AG04449 (cell line): ENCODE measurements around the gene LRRFIP1.

ENCODE experiments used
- CTCF ChIA-PET: fragments of 350-600 bp; formaldehyde crosslinking; extraction: SDS; loops from one replicate; lab custom pipeline; 2021; ENCODE audit warnings: antibody characterized with exemption; lab: Yijun Ruan, JAX
- POLR2A ChIA-PET: fragments of 400-600, 350-600 bp; formaldehyde crosslinking; extraction: SDS; loops from one replicate; lab custom pipeline; 2020; ENCODE audit warnings: antibody characterized with exemption, inconsistent platforms; lab: Yijun Ruan, JAX
- DNase-seq: peaks from one replicate; pipeline ENCODE4 v3.0.0-alpha.2; 2010; ENCODE audit warnings: low read depth, low spot score
- H3K4me3 ChIP-seq: 2 replicates; pipeline ENCODE4 v1.5.1; 2011; ENCODE audit warnings: low read depth, mild to moderate bottlenecking, control low read depth, low read length
- TF ChIP-seq, protein P1 (sequence below): IDR thresholded peaks from one replicate; pipeline ENCODE4 v1.5.1; 2011; ENCODE audit warnings: mild to moderate bottlenecking, moderate library complexity, low read length, control low read depth, inconsistent platforms; ENCODE audit not compliant: insufficient read depth; ENCODE audit errors: missing control alignments

Gene LRRFIP1

DNA sequence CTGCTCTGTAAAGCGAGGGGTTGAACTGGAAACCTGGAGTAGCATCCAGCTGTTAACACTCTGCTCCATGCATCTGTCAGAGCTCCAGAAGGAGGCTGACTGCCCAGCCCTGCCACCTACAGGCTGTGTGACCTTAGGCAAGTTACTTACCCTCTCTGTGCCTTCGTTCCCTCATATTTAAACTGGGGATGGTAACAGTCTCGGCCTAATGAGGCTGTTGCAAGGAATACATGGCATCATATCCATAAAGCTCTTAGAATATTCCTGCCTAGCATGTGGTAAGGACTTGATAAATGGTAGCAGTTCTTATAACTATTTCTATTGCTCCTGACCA is 80.6 kb downstream of the LRRFIP1 start:
- ChIA-PET POLR2A (no interaction called here), CTCF (interaction anchor here (0.6 to 1.2 kb wide), 4 partner anchors 11 to 195 kb away, joined by 3 read pairs; no protein-coding TSS in a partner anchor)
- DNase-seq = no peak
- no peak overlapping the region for H3K4me3 ChIP-seq
- TF ChIP-seq, protein P1, sequence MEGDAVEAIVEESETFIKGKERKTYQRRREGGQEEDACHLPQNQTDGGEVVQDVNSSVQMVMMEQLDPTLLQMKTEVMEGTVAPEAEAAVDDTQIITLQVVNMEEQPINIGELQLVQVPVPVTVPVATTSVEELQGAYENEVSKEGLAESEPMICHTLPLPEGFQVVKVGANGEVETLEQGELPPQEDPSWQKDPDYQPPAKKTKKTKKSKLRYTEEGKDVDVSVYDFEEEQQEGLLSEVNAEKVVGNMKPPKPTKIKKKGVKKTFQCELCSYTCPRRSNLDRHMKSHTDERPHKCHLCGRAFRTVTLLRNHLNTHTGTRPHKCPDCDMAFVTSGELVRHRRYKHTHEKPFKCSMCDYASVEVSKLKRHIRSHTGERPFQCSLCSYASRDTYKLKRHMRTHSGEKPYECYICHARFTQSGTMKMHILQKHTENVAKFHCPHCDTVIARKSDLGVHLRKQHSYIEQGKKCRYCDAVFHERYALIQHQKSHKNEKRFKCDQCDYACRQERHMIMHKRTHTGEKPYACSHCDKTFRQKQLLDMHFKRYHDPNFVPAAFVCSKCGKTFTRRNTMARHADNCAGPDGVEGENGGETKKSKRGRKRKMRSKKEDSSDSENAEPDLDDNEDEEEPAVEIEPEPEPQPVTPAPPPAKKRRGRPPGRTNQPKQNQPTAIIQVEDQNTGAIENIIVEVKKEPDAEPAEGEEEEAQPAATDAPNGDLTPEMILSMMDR = no peak

DNA sequence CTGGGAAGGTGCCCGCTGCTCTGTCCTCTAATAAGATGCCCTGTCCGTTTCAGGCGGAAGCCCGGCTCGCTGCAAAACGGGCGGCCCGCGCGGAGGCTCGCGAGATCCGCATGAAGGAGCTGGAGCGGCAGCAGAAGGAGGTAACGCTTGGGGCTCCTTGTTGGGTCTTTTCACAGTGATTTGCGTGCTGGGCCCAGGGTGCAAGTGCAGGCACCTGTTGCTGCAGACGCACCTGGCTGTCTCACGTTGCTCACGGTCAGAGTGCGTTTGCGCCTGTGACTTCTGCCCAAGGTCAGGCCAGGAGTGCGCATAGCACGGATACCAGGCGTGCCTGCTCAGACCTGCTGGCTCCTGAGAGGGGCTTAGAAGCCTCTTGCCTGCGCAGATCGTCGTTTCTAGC is 81.1 kb downstream of the LRRFIP1 start:
- TF ChIP-seq, protein P1 = no peak
- POLR2A ChIA-PET = no interaction called here
- DNase-seq = no peak
- CTCF ChIA-PET = interaction anchor here (1.0 to 1.2 kb wide), 4 partner anchors 11 to 196 kb away, joined by 3 read pairs; no protein-coding TSS in a partner anchor
- H3K4me3 ChIP-seq = no peak overlapping the region

DNA sequence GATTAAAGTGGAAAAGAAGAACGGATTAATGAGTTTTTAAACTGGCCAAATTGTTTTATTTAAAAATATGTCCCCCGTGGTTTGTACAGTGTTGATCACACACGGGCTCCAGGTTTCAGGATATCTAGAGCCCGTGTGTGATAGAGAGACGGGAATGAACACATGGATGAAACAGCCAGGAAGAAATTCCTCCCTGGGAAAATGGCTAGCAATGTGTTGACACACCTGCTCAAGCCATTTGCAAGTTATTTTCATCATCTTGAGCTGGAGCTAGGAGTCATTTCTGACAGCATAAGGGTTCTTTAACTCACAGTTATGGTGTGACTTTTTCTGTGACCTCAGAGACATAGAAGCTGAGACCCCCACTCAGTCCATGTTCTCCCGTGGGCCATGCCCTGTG is 81.6 kb downstream of the LRRFIP1 start:
- CTCF ChIA-PET = interaction anchor here (0.9 to 1.2 kb wide), 4 partner anchors 12 to 196 kb away, joined by 3 to 4 read pairs (median 3); no protein-coding TSS in a partner anchor
- TF ChIP-seq, protein P1 = no peak

DNA sequence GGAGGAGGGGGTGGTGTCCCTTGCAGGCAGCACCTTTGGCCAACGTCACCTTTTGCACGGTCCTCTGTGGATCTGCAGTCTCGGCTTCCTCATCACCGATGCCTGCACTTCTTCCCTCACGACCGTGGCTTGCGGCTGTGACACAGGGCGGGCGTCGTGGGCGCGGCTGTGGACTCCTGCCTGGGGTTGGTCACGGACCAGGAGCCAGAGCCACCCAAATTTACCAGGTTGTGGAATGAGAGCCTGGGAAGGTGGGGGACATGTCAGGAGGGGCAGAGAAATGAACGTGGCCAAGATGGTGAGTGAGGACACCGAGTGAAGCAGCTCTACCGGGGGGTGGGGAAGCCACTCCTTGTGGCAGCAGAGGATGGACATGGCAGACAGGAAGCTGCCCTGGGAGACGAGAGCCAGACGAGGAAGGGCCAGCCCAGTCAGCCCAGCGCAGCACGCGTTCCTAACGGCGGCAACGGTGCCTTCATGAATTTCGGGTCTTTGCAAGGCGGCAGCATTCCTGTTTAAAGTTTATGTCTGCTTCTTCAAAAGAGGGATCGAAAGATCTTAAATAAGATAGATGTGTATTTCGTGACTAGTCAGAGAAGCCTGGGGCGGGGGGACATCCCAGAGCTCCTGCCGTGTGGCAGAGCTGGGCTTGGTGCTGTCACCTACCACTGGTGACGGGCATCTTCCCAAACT is 84.2 kb downstream of the LRRFIP1 start:
- POLR2A ChIA-PET = no interaction called here

More for the DNA sequence above, 81.6 kb downstream of the LRRFIP1 start:
- H3K4me3 ChIP-seq = no peak overlapping the region
- POLR2A ChIA-PET = no interaction called here
- no peak for DNase-seq

DNA sequence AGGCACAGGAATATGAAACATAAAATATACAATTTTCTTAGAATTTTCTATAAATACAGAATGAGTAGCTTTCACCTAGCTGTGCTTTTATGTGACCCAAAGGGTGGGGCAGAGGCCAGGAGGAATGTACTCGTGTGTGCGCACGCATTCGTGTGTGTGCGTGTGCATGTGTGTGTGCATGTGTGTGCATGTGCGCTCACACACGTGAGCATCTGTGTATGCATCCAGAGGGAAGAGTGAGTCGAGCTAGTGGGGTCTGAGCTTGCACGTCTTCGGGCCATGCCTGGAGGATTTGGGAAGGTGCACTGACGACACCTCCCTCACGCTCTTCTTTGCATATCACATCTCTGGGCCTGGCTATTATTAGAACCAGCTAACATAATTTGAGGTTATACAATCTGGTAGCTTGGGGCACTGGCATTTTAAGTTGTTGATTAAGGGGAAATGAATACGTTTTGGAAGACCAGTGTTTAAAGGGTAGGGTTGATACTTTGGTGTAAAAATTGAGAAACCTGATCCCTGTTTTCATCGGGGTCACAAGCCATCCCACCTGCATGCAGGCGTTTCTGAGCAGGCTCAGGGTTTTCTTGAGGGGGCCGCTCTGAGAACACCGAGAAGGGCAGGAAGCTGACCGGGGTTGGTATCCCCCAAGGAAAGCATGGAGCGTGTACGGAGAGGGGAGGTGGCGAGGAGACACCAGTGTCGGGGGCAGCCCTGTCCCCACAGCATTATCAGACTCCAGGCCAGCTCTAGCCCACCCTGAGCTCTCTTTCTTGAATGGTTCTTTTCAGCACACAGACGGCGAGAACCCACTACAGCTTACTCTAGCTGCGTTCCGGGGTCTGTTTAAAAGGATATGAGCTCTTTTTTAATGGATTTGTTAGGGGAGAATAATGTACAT is 85.3 kb downstream of the LRRFIP1 start:
- ChIA-PET POLR2A (interaction anchor here (0.9 kb wide), 1 partner anchor 10 kb away, joined by 3 read pairs; no protein-coding TSS in a partner anchor), CTCF (interaction anchor here (0.8 to 1.7 kb wide), 4 partner anchors 10 to 200 kb away, joined by 3 to 6 read pairs (median 4); no protein-coding TSS in a partner anchor)
- no peak for DNase-seq
- TF ChIP-seq, protein P1 = no peak
- H3K4me3 ChIP-seq = no peak overlapping the region

More for the DNA sequence above, 84.2 kb downstream of the LRRFIP1 start:
- no peak overlapping the region for H3K4me3 ChIP-seq
- TF ChIP-seq, protein P1 = no peak
- CTCF ChIA-PET = interaction anchor here (1.3 to 1.7 kb wide), 2 partner anchors 9 to 33 kb away, joined by 4 to 6 read pairs; no protein-coding TSS in a partner anchor
- no peak for DNase-seq
